SK-N-SH (cell line): ENCODE data around the gene RAD51B. TPM values are rescaled to one million over a fixed set of nuclear protein-coding genes. Genes with fewer than 3 reads are reported as not detected.

Source experiments
- CTCF ChIA-PET: fragments of 300-600, 350-600 bp; formaldehyde crosslinking; extraction: SDS; loops from one replicate; lab custom pipeline; 2021; lab: Yijun Ruan, JAX
- POLR2A ChIA-PET: fragments of 350-600 bp; sonication (Branson Sonifier 250); formaldehyde crosslinking; extraction: SDS; loops from one replicate; lab custom pipeline; 2020; ENCODE audit warnings: antibody characterized with exemption, inconsistent platforms; lab: Yijun Ruan, JAX
- DNase-seq: peaks from one replicate; pipeline ENCODE4 v3.0.0; 2012
- H2AFZ ChIP-seq: fragments of 200-600 bp; sonication (generic); 2 replicates; pipeline ENCODE4 v1.8.1; 2016; ENCODE audit warnings: antibody characterized with exemption, mild to moderate bottlenecking, low read depth
- H3F3A ChIP-seq: fragments of 200-600 bp; sonication (generic); replicated peaks from 2 replicates; pipeline ENCODE3; 2016; ENCODE audit warnings: antibody characterized with exemption, mild to moderate bottlenecking; ENCODE audit not compliant: insufficient read depth
- H3K27ac ChIP-seq, 2 experiments: fragments of 200-500 bp in 1 of 2; fragments of 200-600 bp in 1 of 2; sonication (Bioruptor generic) in 1 of 2; sonication (generic), shearing (Covaris generic) in 1 of 2; 2 replicates each; pipeline versions ENCODE4 v1.5.1 to v1.6.1; 2014 to 2016; ENCODE audit warnings: low read depth in 2 of 2, inconsistent platforms in 1 of 2, low read length in 1 of 2, mild to moderate bottlenecking in 1 of 2, mixed read lengths in 1 of 2
- H3K27me3 ChIP-seq: fragments of 200-600 bp; sonication (generic), shearing (Covaris generic); 2 replicates; pipeline ENCODE4 v1.6.1; 2016; ENCODE audit warnings: mixed run types; ENCODE audit not compliant: insufficient read depth
- H3K36me3 ChIP-seq, 2 experiments: fragments of 200-500 bp in 1 of 2; fragments of 200-600 bp in 1 of 2; sonication (Bioruptor generic) in 1 of 2; sonication (generic) in 1 of 2; replicated peaks in 1 of 2; 2 replicates each; pipeline versions ENCODE3 to v1.5.1; 2014 to 2016; ENCODE audit warnings: low read length in 1 of 2, mild to moderate bottlenecking in 1 of 2; ENCODE audit not compliant: insufficient read depth in 2 of 2, control insufficient read depth in 1 of 2
- H3K4me1 ChIP-seq, 2 experiments: fragments of 200-500 bp in 1 of 2; fragments of 200-600 bp in 1 of 2; sonication (Bioruptor generic) in 1 of 2; sonication (generic), shearing (Covaris generic) in 1 of 2; 2 replicates each; pipeline versions ENCODE4 v1.5.1 to v1.6.1; 2014 to 2016; ENCODE audit warnings: low read depth in 1 of 2, low read length in 1 of 2, mixed run types in 1 of 2; ENCODE audit not compliant: insufficient read depth in 2 of 2, control insufficient read depth in 1 of 2
- H3K4me2 ChIP-seq: fragments of 200-600 bp; sonication (generic), shearing (Covaris generic); 2 replicates; pipeline ENCODE4 v1.6.1; 2017; ENCODE audit warnings: mixed run types
- H3K4me3 ChIP-seq, 2 experiments: fragments of 200-500 bp in 1 of 2; fragments of 200-600 bp in 1 of 2; sonication (Bioruptor generic) in 1 of 2; sonication (generic), shearing (Covaris generic) in 1 of 2; 2 replicates each; pipeline versions ENCODE4 v1.5.1 to v1.8.1; 2014 to 2016; ENCODE audit warnings: low read depth in 2 of 2, inconsistent platforms in 1 of 2, low read length in 1 of 2, mild to moderate bottlenecking in 1 of 2, mixed read lengths in 1 of 2, moderate library complexity in 1 of 2
- H3K79me2 ChIP-seq: fragments of 200-600 bp; sonication (generic); 2 replicates; pipeline ENCODE4 v1.8.1; 2017; ENCODE audit warnings: mild to moderate bottlenecking; ENCODE audit not compliant: insufficient read depth
- H3K9ac ChIP-seq: fragments of 200-600 bp; sonication (generic); 2 replicates; pipeline ENCODE4 v1.6.1; 2017; ENCODE audit warnings: mixed run types
- H3K9me2 ChIP-seq: fragments of 200-600 bp; sonication (generic); 2 replicates; pipeline ENCODE4 v1.6.1; 2017; ENCODE audit warnings: mixed run types
- H3K9me3 ChIP-seq: fragments of 200-600 bp; sonication (generic); 2 replicates; pipeline ENCODE4 v1.6.1; 2017; ENCODE audit warnings: mixed run types, mild to moderate bottlenecking, moderate library complexity
- H4K20me1 ChIP-seq: fragments of 200-600 bp; sonication (generic); 2 replicates; pipeline ENCODE4 v1.6.1; 2017; ENCODE audit warnings: mild to moderate bottlenecking, mixed run types; ENCODE audit not compliant: insufficient read depth
- CHD2 ChIP-seq: fragments of 150-350 bp; IDR thresholded peaks from 2 replicates; pipeline ENCODE4 v1.6.1; 2018; ENCODE audit warnings: low read length; ENCODE audit not compliant: partially characterized antibody
- EZH2phosphoT487 ChIP-seq: fragments of 200-600 bp; sonication (generic); IDR thresholded peaks from 2 replicates; pipeline ENCODE4 v1.6.1; 2017; ENCODE audit warnings: low read depth, mixed run types, mild to moderate bottlenecking, antibody characterized with exemption, moderate library complexity, borderline replicate concordance
- FOSL2 ChIP-seq: IDR thresholded peaks from 2 replicates; pipeline ENCODE4 v1.4.0; 2012; ENCODE audit warnings: low read depth, mild to moderate bottlenecking, moderate library complexity, borderline replicate concordance
- FOXJ3 ChIP-seq: sonication (generic); formaldehyde crosslinking; IDR thresholded peaks from 2 replicates; pipeline ENCODE4 v1.5.1; 2020; ENCODE audit warnings: mild to moderate bottlenecking, missing genetic modification reagents
- GATA2 ChIP-seq: sonication (generic); formaldehyde crosslinking; IDR thresholded peaks from 2 replicates; pipeline ENCODE4 v1.5.0; 2020; ENCODE audit warnings: mild to moderate bottlenecking, missing genetic modification reagents
- MAX ChIP-seq: IDR thresholded peaks from 2 replicates; pipeline ENCODE4 v1.4.0; 2012; ENCODE audit warnings: low read depth
- NFIC ChIP-seq: IDR thresholded peaks from 2 replicates; pipeline ENCODE4 v1.4.0; 2012; ENCODE audit warnings: borderline replicate concordance
- NRF1 ChIP-seq: IDR thresholded peaks from 2 replicates; pipeline ENCODE4 v1.6.1; 2012; ENCODE audit warnings: low read depth, mild to moderate bottlenecking, low read length
- POLR2AphosphoS5 ChIP-seq: IDR thresholded peaks from 2 replicates; pipeline ENCODE4 v1.6.1; 2012; ENCODE audit warnings: low read depth, low read length
- RCOR1 ChIP-seq: fragments of 150-350 bp; IDR thresholded peaks from 2 replicates; pipeline ENCODE4 v1.6.1; 2017; ENCODE audit warnings: antibody characterized with exemption, low read length
- SMC3 ChIP-seq: IDR thresholded peaks from 2 replicates; pipeline ENCODE4 v1.6.1; 2012; ENCODE audit warnings: low read depth, low read length, improper control_type of control experiment
- TAF1 ChIP-seq: IDR thresholded peaks from 2 replicates; pipeline ENCODE4 v1.6.1; 2012; ENCODE audit warnings: low read depth, mild to moderate bottlenecking, low read length, moderate library complexity, borderline replicate concordance
- TCF12 ChIP-seq: IDR thresholded peaks from 2 replicates; pipeline ENCODE4 v1.4.0; 2012
- TEAD4 ChIP-seq: IDR thresholded peaks from 2 replicates; pipeline ENCODE4 v1.4.0; 2012; ENCODE audit warnings: mild to moderate bottlenecking, borderline replicate concordance; ENCODE audit not compliant: insufficient read depth
- WGBS: methylation state at CpG from one replicate; pipeline ENCODE4 v1.1.6; 2017; ENCODE audit warnings: low lambda C conversion rate; 5-methylcytosine and 5-hydroxymethylcytosine counted together
- polyA plus RNA-seq, 3 experiments: library from polyadenylated mRNA; depleted of rRNA; stranded (reverse); fragments of >200 nt; gene quantifications; 2 replicates each; pipeline ENCODE4 v1.2.3, GENCODE V29; 2012
- TF ChIP-seq, protein P1 (sequence below): IDR thresholded peaks from 2 replicates; pipeline ENCODE4; 2012
- TF ChIP-seq, protein P2 (sequence below): fragments of 150-350 bp; IDR thresholded peaks from 2 replicates; pipeline ENCODE4 v1.6.1; 2016; ENCODE audit warnings: mild to moderate bottlenecking, low read depth, low read length
- TF ChIP-seq, protein P3 (sequence below): fragments of 200-600 bp; sonication (generic); IDR thresholded peaks from 2 replicates; pipeline ENCODE4 v1.6.1; 2017; ENCODE audit warnings: antibody characterized with exemption, mild to moderate bottlenecking, moderate library complexity
- TF ChIP-seq, protein P4 (sequence below): fragments of 150-350 bp; IDR thresholded peaks from 2 replicates; pipeline ENCODE4 v1.6.1; 2017; ENCODE audit warnings: antibody characterized with exemption, low read length, low read depth, borderline replicate concordance

Gene RAD51B
- polyA plus RNA-seq, 1 of the 3 experiments (the other 2 are of a cell fraction): 6.0 TPM

GRCh38 chr14:68060198-68060597 lies 240.6 kb downstream of the RAD51B start:
- DNase-seq: no peak
- Histone ChIP-seq H3F3A (peaks cover 3% of the 10 kb centered on the region), H4K20me1 (no peaks in the 10 kb centered on the region), H3K27me3 (no peaks in the 10 kb centered on the region), H3K4me2 (no peak overlapping the region), H3K36me3 (no peaks in the 10 kb centered on the region), H3K27ac (no peak overlapping the region), H3K79me2 (no peaks in the 10 kb centered on the region), H2AFZ (no peak overlapping the region)
- 50% methylated on average over 1 of the region's 1 CpG for WGBS
- ChIA-PET POLR2A (no interaction called here), CTCF (no interaction called here)
- TF ChIP-seq CHD2: no peak
- TF ChIP-seq NFIC: no peak
- TF ChIP-seq, protein P1, sequence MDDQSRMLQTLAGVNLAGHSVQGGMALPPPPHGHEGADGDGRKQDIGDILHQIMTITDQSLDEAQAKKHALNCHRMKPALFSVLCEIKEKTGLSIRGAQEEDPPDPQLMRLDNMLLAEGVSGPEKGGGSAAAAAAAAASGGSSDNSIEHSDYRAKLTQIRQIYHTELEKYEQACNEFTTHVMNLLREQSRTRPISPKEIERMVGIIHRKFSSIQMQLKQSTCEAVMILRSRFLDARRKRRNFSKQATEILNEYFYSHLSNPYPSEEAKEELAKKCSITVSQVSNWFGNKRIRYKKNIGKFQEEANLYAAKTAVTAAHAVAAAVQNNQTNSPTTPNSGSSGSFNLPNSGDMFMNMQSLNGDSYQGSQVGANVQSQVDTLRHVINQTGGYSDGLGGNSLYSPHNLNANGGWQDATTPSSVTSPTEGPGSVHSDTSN: no peak
- TF ChIP-seq RCOR1: no peak
- no peak for TF ChIP-seq GATA2
- no peak for TF ChIP-seq NRF1
- no peak for TF ChIP-seq FOXJ3
- TF ChIP-seq MAX: no peak
- TF ChIP-seq, protein P2, sequence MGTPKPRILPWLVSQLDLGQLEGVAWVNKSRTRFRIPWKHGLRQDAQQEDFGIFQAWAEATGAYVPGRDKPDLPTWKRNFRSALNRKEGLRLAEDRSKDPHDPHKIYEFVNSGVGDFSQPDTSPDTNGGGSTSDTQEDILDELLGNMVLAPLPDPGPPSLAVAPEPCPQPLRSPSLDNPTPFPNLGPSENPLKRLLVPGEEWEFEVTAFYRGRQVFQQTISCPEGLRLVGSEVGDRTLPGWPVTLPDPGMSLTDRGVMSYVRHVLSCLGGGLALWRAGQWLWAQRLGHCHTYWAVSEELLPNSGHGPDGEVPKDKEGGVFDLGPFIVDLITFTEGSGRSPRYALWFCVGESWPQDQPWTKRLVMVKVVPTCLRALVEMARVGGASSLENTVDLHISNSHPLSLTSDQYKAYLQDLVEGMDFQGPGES: no peak
- TF ChIP-seq, protein P3, sequence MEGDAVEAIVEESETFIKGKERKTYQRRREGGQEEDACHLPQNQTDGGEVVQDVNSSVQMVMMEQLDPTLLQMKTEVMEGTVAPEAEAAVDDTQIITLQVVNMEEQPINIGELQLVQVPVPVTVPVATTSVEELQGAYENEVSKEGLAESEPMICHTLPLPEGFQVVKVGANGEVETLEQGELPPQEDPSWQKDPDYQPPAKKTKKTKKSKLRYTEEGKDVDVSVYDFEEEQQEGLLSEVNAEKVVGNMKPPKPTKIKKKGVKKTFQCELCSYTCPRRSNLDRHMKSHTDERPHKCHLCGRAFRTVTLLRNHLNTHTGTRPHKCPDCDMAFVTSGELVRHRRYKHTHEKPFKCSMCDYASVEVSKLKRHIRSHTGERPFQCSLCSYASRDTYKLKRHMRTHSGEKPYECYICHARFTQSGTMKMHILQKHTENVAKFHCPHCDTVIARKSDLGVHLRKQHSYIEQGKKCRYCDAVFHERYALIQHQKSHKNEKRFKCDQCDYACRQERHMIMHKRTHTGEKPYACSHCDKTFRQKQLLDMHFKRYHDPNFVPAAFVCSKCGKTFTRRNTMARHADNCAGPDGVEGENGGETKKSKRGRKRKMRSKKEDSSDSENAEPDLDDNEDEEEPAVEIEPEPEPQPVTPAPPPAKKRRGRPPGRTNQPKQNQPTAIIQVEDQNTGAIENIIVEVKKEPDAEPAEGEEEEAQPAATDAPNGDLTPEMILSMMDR: no peak
- TF ChIP-seq TEAD4: no peak
- TF ChIP-seq, all 33 proteins: peak for 0
- no peaks in the 10 kb centered on the region; the same call in 1 of the 2 replicates for H3K9me3 ChIP-seq
- H3K4me3 ChIP-seq: no peak overlapping the region
- no peak overlapping the region for H3K9ac ChIP-seq
- H3K9me2 ChIP-seq: no peaks in the 10 kb centered on the region
- no peaks in the 10 kb centered on the region for H3K4me1 ChIP-seq

- DNase-seq: no peak
- Histone ChIP-seq H3K27me3 (no peaks in the 10 kb centered on the region), H3K9ac (no peak overlapping the region), H3K4me3 (no peak overlapping the region), H3K4me2 (no peak overlapping the region), H3K9me3 (no peaks in the 10 kb centered on the region), H3K4me1 (no peaks in the 10 kb centered on the region), H3K79me2 (no peaks in the 10 kb centered on the region), H2AFZ (no peak overlapping the region), H4K20me1 (no peaks in the 10 kb centered on the region), H3K27ac (no peak overlapping the region), H3K9me2 (no peaks in the 10 kb centered on the region), H3F3A (peaks cover 2% of the 10 kb centered on the region), H3K36me3 (no peaks in the 10 kb centered on the region)
- ChIA-PET CTCF (no interaction called here), POLR2A (no interaction called here)
- 95% methylated on average over 2 of the region's 2 CpGs for WGBS
- TF ChIP-seq, protein P3: no peak
- TF ChIP-seq POLR2AphosphoS5: no peak
- TF ChIP-seq SMC3: no peak
- no peak for TF ChIP-seq EZH2phosphoT487
- no peak for TF ChIP-seq TCF12
- TF ChIP-seq, protein P1: no peak
- TF ChIP-seq FOSL2: no peak
- TF ChIP-seq, protein P4, sequence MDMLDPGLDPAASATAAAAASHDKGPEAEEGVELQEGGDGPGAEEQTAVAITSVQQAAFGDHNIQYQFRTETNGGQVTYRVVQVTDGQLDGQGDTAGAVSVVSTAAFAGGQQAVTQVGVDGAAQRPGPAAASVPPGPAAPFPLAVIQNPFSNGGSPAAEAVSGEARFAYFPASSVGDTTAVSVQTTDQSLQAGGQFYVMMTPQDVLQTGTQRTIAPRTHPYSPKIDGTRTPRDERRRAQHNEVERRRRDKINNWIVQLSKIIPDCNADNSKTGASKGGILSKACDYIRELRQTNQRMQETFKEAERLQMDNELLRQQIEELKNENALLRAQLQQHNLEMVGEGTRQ: no peak
- TF ChIP-seq, protein P2: no peak
- no peak for TF ChIP-seq TAF1
Observed at GRCh38 chr14:68062651-68063050, 243.1 kb downstream of the RAD51B start.
